ENCODE data around the gene PGGT1B.

PGGT1B gene

DNA sequence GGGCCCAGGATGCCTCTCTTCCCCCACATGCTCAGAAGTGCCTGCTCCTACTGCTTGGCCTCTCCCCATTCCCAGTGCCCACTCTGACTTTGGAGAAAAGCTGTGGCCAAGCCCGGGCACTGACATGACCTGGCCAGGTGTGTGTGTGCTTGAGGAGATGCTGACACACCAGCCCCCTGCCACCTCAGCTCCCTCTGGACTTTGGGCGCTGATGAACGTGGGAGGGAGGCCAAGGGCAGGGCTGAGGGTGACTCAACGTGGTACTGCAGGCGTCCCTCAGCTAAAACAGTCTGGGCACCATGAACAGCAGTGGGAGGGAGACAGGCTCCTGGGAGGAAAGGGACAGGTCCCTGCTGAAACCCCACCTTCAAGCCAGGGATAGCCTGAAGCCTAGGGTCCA is 96.9 kb downstream of the PGGT1B start:
- no peak overlapping the region for H3K4me3 ChIP-seq (ENCODE audit: low read depth, low read length)
- no peak for TF ChIP-seq CTCF (IDR thresholded peaks at IDR 0.05; ENCODE audit: insufficient read depth, low read length, missing control alignments)
- ChIA-PET POLR2A (no interaction called here), CTCF (no interaction called here)
- DNase-seq (ENCODE audit: low read depth, low spot score), result no peak

DNA sequence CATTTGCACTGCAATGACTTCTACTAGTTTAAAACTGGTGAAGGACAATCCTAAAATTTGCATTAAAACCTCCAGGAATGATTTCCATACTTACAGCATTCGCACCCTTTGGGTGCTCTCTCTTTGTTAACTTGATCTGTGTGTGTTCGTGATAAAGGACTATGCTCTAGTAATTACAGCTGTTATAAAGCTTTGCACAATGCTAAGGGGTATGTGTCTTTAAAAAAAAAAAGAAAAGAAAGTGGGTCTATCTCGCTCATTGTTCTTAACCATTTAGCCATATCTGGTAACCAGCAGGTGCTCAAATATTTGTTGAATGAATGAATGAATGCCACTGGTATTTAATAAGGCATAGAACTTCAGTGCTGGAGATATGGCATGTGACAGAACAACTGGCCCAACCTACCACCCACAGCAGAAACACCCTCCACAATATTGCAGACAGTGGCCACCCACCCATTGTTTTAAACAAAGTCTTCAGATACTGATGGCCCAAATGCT is 101.7 kb downstream of the PGGT1B start:
- ChIA-PET POLR2A (no interaction called here), CTCF (no interaction called here)
- no peak for TF ChIP-seq CTCF (IDR thresholded peaks at IDR 0.05; ENCODE audit: insufficient read depth, low read length, missing control alignments)
- DNase-seq (ENCODE audit: low read depth, low spot score), result no peak
- no peak overlapping the region for H3K4me3 ChIP-seq (ENCODE audit: low read depth, low read length)

Measured in AG04449 (cell line).